NCI-H1694 treated with DMSO at 0.1 percent for 48 hours (cell line): ENCODE data around the gene TLE3.

Experiments
- DNase-seq: peaks from one replicate; lab custom pipeline; 2025; lab: John Stamatoyannopoulos, UW

Gene TLE3

DNA sequence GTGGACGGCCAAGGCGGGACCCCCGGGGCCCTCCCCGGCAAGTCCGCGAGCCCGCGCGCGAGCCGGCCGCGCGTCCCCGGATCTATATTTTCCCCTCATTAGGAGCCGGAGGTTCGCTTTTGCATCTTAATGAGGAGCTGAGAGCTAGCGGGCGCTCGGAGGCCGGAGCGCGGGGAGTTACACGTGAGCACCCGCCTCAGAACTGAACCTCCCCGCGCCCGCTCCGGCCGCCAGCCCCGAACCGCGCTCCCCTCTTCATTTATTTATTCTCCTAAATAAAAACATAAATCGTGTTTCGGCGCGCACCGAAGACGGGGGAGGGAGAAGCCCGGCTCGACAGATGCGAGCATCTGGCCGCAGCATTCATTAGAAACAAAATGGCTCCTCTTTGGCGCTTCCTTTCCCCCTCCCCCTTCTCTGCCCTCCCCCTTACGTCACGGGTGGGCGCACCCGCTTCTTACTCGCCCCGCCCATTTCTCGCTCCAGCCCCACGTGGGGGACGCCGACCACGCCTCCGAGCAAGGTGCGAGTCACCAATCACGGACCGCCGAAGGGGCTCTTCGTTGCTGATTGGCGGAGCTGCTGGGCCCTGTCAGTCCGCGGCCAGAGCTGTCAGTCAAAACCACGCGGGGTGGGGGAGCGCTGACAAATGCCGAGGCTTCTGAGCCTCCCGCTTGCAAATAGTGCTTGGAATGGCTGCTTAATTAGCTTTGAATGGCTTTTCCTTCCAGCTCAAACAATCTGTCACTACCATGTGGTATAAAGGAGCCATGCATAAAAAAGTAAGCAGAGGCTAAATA, 1.6 kb upstream of the TLE3 start:
- DNase-seq = peak; percentile 97

DNA sequence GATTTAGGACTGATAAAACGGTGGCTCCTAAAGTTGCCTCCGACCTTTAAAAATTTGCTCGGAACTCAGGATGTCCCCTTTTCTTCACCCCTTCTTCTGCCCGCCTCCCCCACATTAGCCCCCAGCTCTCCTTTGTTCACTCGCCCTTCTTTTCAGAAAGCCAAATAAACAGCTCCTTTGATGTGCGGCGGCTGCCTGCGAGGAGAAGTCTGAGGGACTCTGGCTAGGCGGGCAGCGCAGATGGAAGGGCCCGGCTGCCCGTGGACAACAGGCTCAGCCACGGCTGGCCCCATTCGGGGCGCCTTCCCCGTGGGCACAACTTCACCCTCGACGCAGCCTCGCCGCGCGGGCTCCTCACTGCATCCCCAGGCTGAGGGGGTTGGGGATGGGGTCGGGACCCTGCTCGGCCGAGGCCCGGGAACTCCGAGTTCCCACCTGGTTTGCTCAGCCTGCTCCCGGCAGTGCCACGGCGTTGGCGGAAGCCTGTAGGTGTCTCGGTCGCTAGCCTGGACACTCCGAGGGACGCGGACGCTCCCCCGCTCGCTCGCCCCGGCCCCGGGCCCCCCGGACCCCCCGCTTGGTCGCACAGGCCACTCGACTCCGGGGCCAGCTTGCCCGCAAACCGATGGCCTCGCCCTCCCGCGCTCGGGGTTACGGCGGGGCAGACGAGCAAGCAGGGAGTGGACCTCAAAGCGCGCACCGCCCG, 897 bp upstream of the TLE3 start:
- DNase-seq = no peak

DNA sequence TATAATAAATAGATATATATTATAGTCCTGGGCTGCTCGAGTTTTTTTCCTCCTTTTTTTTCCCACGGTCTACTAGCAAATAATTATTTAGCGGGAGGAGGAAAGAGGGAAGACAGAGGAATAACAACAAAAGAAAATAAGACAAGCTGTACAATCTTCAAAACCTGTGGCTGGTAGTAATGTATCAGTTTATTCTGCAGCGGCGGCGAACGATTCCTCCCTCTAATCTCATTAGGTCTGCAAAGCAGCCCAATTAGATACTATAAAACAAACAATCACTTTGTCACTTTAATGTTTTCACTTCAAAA, 390 bp upstream of the TLE3 start:
- DNase-seq = no peak

DNA sequence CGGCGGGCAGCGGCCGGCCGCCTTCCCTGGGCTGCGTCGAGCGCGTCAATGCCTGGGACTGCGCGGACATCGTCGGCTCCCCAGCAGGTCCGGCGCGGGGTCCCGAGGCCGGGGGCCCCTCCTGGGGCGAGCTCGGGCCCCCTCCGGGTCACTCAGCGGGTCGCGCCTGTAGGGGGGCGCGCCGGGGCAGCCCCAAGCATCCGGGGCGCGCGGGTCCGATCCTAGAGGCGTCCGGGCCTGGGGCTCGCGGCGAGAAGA, 725 bp downstream of the TLE3 start:
- no peak for DNase-seq

DNA sequence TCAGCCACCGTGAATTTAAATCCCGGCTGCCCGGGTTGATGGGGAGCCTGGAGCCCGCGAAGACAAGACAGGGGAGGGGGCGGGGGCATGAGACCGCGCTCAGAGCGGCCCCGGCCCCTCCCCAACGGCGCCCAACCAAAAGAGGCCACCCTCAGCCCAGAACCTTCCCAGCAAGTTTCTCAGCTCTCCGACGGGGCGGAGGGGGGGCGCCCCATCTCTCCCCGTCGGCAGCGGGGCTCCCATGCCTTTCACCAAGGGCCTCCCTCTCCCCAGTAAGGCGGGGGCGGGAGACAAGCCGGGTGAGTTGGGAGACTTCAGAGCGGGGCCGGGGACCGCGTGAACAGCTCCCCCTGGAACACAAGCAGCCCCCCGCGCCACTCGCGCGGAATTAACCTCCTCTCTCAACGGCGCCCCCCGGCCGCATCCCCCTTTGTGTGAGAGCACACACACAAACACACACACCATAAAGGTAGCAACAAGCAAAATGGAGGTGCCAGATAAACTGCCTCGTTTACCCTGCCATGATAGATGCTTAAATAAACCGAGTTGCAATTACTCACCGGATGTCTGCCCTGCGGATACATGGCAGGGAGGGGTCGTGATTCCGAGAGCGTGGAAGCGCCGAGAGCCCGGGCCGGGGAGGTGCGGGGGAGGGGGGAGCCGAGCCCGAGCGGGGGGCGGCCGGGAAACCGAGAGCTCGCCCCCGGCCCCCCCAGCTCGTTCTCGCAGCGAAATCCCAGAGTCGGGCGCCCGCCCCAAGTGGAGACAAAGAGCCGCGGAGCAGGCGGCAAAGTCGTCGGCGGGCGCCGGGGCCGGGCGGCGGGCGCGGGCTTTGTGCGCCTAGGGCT, 1.3 kb downstream of the TLE3 start:
- peak; percentile 21 for DNase-seq

DNA sequence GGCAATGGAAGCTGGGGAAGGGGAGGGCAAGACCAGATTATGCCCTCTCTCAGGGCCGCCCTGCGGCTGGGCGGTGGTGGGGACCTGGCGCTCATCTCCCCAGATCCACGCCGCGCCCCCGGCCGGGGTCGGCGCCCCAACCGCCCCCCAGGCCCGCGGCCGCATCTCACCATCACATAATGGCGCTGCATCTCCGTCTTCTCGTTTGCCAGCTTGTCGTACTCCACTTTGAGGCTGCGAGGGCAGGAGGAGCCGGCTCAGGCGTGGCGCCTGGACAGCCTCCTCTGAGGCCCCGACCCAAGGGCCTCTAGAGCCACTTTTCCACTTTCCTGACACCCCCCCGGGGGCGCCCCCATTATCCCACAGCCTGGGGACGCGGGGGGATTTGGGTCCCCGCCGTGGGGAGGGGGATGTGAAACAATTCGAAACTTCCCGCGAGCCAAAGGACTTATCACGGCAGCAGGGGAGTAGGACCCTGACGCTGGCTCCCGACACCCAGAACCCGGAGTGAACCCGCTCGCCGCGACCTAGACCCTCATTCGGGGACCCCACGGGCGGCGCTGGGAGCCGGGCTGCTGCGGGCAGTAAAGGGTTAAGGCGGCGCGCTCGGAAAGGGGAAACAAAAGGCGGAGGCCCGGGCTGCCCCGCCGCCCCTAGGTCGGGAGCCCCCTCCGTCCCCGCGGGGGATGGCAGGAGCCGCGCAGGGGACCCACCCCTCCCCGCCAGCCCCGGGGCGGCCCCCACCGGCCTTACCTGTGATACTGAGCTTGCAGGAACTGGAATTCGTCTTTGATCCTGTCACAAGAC, 2.1 kb downstream of the TLE3 start:
- no peak for DNase-seq

DNA sequence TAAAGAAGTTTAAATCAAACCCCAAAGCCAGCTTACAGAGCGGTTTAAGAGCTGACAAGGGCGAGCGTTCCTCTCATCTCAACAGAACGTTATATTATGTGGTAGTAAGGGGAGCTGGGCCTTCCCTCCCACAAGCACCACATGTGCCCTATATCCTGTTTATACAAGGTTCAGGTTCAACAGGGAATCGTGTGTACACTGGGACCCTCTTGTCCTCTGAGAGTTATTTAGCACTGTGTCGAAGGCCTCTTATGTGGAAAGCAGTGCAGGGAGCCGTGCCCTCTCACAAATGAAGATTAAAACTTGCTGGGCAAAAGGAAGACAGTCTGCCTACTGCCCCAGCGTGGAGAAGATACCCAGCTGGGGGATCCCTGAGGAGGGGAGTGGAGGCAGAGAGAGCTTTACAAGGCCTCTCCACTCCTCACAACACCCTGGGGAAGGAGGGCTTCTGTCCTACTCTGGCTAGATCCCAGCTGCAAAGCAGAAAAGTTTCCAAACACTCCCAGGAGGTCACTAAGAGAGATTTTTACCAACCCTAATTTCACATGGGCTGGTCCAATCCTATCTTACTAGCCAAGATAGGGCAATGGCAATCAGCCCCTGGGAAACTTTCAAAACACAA, 2.9 kb downstream of the TLE3 start:
- DNase-seq = no peak

DNA sequence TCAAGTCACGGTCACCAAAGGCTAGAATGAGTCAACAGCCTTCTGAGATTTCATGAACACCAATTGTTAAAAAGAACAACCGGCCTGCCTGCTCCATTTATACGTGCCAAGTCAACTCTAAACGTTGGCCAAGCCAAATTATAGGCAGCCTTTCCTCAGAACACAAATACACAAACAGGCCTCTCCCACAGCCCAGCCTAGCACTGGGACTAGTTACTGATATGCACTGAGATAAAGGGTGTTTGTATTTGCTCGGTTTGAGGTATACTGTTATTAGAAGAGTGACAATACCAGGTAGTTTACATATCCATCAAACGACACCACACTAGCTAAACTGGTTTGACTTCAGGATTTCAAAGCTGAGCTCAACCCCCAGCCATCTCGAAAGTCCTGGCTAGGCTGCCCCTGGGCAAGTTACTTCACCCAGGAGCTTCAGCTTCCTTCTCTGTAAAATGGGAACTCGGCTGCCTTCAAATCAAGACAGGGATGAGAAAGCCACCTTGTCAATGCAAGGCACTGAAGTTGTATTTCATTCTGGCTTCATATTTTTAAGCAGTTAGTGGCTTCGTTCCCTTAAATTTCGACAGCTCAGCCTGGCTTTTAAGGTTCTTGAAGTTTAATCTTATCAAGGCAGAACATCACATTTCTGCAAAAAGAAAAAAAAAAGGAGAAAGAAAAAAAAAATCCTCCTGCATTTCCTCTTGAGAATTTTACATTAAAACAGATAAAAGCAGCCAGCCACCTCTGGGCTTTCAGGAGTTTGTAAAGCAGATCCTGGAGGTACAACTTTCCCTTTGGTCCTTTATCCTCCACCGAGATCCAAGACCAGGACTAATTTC, 4.0 kb downstream of the TLE3 start:
- no peak for DNase-seq

DNA sequence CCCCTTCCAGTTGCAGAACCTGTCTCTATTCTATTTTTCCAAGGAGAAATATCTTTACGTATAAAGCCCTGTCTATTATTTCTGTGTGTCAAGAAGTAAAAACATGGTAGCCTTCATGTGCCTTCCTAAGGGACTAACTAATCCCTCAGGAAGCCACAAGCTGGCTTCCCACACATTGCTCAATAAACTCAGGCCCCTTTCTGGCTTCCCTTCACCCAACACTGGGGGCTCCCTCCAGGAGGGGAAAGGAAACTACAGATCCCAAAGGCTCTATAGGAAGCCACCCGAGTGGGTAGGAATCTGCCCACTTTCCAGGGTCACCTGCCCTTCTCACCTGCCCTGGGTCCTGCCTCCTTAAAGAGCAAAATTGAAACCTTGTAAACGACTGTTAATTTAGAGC, 4.6 kb downstream of the TLE3 start:
- no peak for DNase-seq

DNA sequence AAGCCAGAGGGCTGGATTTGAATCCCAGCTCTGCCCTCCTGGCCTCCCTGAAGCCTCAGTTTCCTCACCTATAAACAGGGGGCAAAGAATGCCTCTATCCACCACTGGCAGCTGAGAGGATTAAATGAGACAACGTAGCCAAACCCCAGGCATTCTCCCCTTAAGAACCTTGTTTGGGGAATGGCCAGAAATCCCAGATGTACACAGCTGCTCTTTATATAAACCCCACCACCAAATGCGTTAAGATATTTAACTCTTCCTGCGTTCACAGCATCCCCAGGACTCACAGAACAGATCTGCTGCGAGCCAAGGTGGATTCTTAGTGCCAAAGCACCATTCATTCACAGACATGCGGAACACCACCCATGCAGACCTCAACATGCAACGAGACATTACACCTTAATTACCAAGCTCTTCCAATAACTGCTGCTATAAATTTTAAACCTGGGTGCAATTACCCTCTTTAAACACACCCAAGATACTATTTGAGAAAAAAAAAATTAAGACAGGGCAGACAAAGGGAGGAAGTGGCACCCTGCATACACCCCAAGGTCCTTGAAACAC, 5.2 kb downstream of the TLE3 start:
- no peak for DNase-seq

DNA sequence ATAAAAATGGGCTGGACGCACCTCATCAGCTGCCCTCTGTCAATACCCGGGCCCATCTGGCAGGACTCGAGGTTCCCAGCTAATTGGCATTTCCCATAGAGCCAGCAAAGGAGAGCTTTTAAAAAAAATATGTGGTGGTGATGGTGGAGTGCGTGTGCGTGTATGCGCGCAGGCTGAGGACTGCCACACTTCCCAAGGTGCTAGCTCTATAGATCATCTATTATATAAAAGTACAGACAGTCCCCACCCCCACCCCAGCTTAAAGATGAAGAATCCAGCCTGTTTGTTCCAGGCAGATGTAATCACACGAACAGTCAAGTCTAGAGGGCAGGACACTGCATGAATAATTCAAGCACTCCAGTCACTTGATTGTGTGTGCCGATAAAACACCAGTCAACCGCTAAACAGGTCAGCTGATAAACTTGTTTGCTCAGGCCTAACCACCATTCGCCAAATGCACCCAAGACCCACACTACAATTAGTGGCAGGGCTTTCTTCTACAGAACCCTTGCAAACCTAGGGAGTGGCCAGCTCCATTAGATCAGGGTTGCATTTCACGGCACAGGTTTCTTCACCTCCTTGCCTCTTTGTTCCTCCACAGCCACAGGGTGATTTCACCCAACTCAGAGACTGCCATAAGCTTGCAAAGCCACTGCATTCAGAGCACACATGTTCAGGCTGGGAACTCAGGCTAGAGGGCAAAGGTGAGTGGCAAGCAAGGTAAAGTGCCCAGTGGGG, 5.8 kb downstream of the TLE3 start:
- no peak for DNase-seq

DNA sequence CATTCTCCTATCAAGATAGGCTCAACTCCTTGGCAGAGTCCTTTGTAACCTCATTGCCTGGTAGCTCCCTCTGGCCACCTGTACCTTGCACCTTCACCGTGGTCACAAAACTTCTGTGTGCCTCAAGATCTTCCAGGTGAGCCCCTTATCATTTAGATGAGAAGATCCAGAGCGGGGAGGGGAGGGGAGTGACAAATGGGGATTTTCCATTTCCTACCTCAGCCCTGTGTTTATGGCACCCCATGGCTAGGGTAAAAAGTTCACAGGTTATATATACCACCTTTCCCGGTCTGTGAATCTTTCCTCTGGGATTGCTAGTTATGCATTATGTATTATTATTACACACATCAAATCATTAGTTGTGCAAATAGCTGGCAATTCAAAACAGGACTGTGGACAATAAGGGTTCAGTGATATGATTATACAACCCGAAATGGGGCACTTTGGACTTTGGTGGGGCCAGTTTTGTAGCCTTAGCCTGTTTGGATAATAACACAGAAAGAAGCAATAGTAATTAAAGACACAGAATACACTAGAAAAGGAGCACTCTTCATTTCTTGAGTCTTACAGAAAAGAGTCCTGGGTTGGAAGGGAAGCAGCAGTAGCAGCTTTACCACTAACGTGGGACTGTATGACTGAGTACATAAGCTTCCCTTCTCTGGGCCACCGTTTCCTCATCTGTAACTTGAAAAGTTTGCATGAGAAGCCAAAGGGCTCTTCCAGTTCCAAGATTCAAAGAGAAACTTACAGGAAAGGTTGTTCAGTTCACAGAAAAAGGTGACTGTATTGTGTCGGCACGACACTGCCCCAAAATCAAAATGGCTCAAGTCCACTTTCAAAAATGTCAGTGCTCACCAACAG, 7.1 kb downstream of the TLE3 start:
- no peak for DNase-seq

DNA sequence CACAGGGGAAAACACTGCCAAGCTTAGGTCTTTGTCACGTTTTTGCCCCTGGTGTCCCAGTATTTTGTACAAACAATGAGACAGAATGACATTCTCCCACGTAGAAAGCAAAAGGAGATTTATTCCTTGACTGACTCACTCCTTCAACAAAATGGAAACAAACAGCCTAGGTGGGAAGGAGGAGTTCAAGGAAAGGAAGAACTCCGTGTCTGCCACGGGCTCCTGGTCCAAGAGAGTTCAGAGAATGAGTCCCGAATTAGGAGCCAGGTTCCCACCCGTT, 8.1 kb downstream of the TLE3 start:
- DNase-seq = no peak

DNA sequence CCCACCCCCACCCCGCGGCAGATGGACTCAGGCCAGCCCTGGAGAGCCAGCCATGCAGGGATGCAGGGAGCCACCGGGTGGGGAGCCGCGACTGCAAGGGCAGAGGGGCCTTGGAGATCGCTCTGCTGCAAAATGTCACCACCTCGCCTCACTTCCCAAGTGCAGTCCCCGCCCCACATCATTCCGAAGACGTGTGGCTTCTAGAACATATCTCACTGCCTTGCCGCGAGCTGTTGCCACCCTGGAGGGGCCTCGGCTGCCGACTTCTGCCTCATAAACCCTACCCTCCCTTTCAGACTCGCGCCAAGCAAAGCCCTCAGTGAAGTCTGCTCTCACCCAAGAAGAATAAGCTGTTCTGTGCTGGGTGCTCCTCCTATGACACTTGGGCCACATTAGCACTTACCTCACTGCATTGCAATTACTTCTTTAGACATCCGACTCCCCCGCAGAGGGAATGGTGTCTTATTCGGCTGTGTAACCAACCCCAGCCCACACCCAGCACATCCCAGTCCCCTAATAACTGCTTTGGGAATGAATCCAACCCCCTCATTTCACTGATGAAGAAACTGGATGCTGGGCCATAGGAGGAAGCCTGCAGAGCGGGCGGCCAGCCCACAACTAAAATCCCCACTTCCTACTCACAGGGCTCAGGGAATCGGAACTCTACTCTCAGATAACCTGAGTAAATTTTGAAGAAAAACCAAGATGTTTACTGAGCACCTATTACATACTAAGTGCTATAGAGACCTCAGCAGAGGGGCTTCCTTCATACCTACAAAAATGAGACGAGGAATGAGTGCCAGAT, 8.6 kb downstream of the TLE3 start:
- no peak for DNase-seq

DNA sequence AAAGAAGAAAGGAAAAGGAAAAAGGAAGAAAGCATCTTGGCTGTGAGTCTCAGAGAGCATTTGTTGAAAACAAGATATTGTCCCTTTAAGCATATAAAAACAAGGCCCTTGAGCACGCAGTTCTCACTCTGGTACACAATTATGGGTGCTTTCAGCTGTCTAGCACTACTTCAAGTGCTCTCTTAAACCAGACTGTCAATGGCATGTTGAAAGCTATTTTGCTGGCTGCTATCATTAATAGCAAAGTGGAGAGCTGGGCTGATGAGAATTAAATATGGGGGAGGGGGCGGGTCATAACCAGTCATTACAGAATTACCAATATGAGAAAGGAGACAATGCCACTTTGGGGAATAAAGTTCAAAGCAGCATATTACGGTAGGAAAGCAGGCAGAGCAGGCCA, 9.3 kb downstream of the TLE3 start:
- no peak for DNase-seq

DNA sequence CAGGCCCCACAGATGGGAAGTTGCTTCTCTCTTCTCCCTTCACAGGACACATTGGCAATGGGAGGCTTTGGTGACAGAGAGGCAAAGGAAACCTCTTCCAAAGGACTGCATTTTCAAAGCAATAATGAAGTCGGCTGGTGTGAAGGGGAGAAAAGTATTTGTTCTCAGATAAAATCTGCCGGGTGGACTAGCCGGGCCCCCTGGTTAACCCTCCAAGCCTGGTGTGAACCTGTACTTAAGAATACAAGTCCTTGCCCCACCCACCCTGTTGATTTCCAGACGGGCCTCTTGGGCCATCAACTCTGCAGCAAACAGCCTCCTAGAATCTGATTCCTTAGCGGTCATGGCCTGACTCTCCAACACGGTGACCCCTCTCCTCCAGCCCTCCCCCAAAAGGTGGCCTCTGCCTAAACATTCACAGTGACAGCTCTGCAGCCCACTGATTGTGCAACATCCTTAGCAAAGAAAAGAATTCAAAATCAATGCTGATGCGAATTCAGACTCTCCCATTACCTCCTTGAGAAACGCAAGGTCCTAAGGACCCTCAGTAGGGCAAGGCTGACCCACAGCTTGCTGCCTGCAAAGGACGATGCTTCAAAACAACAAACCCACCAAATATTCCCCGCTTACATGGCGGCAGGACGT, 9.9 kb downstream of the TLE3 start:
- no peak for DNase-seq

DNA sequence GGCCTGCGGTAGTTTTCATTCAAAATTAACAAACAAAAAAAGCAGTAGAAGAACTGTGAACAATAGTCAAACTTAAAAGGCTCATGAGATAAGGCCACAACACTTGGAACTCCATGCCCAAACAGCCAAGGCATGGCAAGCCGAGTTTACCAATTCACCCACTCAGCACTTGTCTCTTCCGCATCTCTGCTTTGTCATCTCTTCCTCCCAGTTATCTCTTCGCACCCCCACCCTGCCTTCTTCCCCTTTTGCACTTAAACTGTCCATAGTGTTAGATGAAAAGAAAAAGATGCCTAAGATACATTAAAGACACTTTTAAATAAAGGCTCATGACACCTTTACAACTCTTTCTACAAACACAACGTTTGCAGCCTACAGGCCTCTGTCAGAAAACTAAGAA, 11.1 kb downstream of the TLE3 start:
- no peak for DNase-seq

DNA sequence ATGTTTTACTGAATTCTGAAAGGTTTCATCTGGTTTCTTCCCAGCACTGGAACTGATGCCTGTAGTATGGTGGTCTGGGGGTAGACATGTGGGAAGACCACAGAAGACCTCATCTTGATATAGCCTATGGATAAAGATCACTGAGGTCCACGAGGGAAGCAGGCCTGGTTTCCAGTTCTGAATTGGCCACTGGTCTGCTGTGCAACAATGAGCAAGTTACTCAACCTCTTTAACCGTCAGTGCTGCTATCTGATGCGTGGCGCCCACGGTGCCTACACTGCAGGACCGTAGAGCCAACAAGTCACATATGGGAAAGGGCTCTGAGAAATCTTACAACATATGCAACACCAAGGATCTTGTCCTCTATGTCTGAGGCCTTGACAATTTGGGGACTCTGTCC, 13.3 kb downstream of the TLE3 start:
- DNase-seq = no peak
